Endodermal cell (in vitro differentiated cells): ENCODE data around the gene USP2. TPM values are rescaled to one million over a fixed set of nuclear protein-coding genes. Genes with fewer than 3 reads are reported as not detected.

Source experiments
- DNase-seq: peaks from one replicate; pipeline ENCODE4 v3.0.0-alpha.2; 2017
- H3K27ac ChIP-seq: 2 replicates; pipeline ENCODE4 v1.5.1; 2013; ENCODE audit warnings: mild to moderate bottlenecking, low read depth, low read length, moderate library complexity
- H3K27me3 ChIP-seq: 2 replicates; pipeline ENCODE4 v1.6.1; 2013; ENCODE audit warnings: mild to moderate bottlenecking, low read length, moderate library complexity; ENCODE audit not compliant: insufficient read depth, control insufficient read depth, poor library complexity, severe bottlenecking
- H3K36me3 ChIP-seq: 2 replicates; pipeline ENCODE4 v1.7.0; 2013; ENCODE audit warnings: mild to moderate bottlenecking, low read length, moderate library complexity; ENCODE audit not compliant: control insufficient read depth, insufficient read depth
- H3K4me1 ChIP-seq: one replicate; pipeline ENCODE4 v1.7.0; 2013; ENCODE audit warnings: low read length; ENCODE audit not compliant: control insufficient read depth, insufficient read depth
- H3K4me3 ChIP-seq: 2 replicates; pipeline ENCODE4 v1.5.1; 2013; ENCODE audit warnings: mild to moderate bottlenecking, low read length, moderate library complexity
- H3K9ac ChIP-seq: 2 replicates; pipeline ENCODE4 v1.6.1; 2013; ENCODE audit warnings: mild to moderate bottlenecking, low read length, moderate library complexity; ENCODE audit not compliant: poor library complexity, severe bottlenecking; ENCODE audit errors: extremely low read depth
- H3K9me3 ChIP-seq: 2 replicates; pipeline ENCODE4 v1.6.1; 2013; ENCODE audit warnings: mild to moderate bottlenecking, low read length, moderate library complexity; ENCODE audit not compliant: control insufficient read depth
- H3K27ac Mint-ChIP-seq: 2 replicates; pipeline ENCODE4 v1.8.0; 2020; ENCODE audit warnings: mixed read lengths
- H3K27me3 Mint-ChIP-seq: 2 replicates; pipeline ENCODE4 v1.8.0; 2021; ENCODE audit warnings: mild to moderate bottlenecking, mixed read lengths; ENCODE audit not compliant: insufficient read depth
- H3K36me3 Mint-ChIP-seq: 2 replicates; pipeline ENCODE4 v1.8.0; 2020; ENCODE audit warnings: low read depth, mixed read lengths
- H3K4me1 Mint-ChIP-seq: 2 replicates; pipeline ENCODE4 v1.8.0; 2020; ENCODE audit warnings: mixed read lengths
- H3K4me3 Mint-ChIP-seq: 2 replicates; pipeline ENCODE4 v1.8.0; 2020; ENCODE audit warnings: mild to moderate bottlenecking, moderate library complexity, mixed read lengths
- H3K9me3 Mint-ChIP-seq: 2 replicates; pipeline ENCODE4 v1.8.0; 2020; ENCODE audit warnings: mild to moderate bottlenecking, mixed read lengths
- CTCF ChIP-seq: fragments of 200-600 bp; sonication (generic); conservative IDR thresholded peaks from 2 replicates; pipeline ENCODE4 v1.5.0; 2021; ENCODE audit warnings: antibody characterized with exemption, mild to moderate bottlenecking
- WGBS, 2 experiments: methylation state at CpG; one replicate each; pipeline versions ENCODE4 v1.1.5 to v1.1.7; 2013; ENCODE audit warnings: missing lambda C conversion rate in 2 of 2, mixed read lengths in 1 of 2; ENCODE audit not compliant: insufficient coverage in 1 of 2, insufficient read length in 1 of 2; 5-methylcytosine and 5-hydroxymethylcytosine counted together
- total RNA-seq, 2 donors: library from RNA; stranded (reverse); fragmentation: NEBNext Ultra II Directional in 1 of 2; extraction: Animal tissue kit (Norgen Biotek cat#: 25700) in 1 of 2; gene quantifications; 2 replicates in 1 of 2; 3 replicates in 1 of 2; pipeline ENCODE4 v1.2.1, GENCODE V29; 2021

The USP2 gene
- total RNA-seq, 2 donors from 2014 or later = 17.8 to 21.1 TPM

- H3K27me3 ChIP-seq = peaks cover 16% of the 10 kb centered on the region
- DNase-seq = peak; percentile 88
- Mint-ChIP-seq H3K4me3 (peak within 1 kb of the TSS; percentile 62), H3K9me3 (no peaks in the 10 kb centered on the region), H3K27me3 (peaks cover 23% of the 10 kb centered on the region), H3K36me3 (peaks cover 13% of the 10 kb centered on the region), H3K27ac (peak within 1 kb of the TSS; percentile 17), H3K4me1 (peaks cover 33% of the 10 kb centered on the region)
- WGBS, 2 experiments = 2% methylated on average over 17 to 74 of the region's 74 CpGs
- peak within 1 kb of the TSS; percentile 51 for H3K9ac ChIP-seq
- H3K36me3 ChIP-seq = peaks cover 13% of the 10 kb centered on the region
- peak within 1 kb of the TSS; percentile 82 for H3K4me3 ChIP-seq
- H3K4me1 ChIP-seq = peaks cover 21% of the 10 kb centered on the region
- H3K27ac ChIP-seq = no peak within 1 kb of the TSS
- no peaks in the 10 kb centered on the region for H3K9me3 ChIP-seq
- TF ChIP-seq CTCF = no peak
Measured at GRCh38 chr11:119316729-119317591, 64.5 kb downstream of the USP2 start, which contains the start of gene MCAM. Gene MCAM (minus strand): TSS chr11:119317130. CDS start chr11:119317101, 29 bp downstream.

- peaks cover 17% of the 10 kb centered on the region for H3K4me1 ChIP-seq
- peak; percentile 68 for DNase-seq
Measured at GRCh38 chr11:119316016-119316728, 65.3 kb downstream of the USP2 start.

More at GRCh38 chr11:119316016-119316728, 65.3 kb downstream of the USP2 start:
- H3K9me3 Mint-ChIP-seq = no peaks in the 10 kb centered on the region
- H3K36me3 Mint-ChIP-seq = peaks cover 16% of the 10 kb centered on the region
- no peak for TF ChIP-seq CTCF
- H3K4me1 Mint-ChIP-seq = peaks cover 27% of the 10 kb centered on the region
- WGBS, 2 experiments = 2% methylated on average over 21 to 46 of the region's 46 CpGs
- Histone ChIP-seq H3K9me3 (no peaks in the 10 kb centered on the region), H3K36me3 (peaks cover 13% of the 10 kb centered on the region), H3K4me3 (peak overlapping the region; percentile 82), H3K27ac (no peak overlapping the region), H3K27me3 (peaks cover 16% of the 10 kb centered on the region), H3K9ac (peak overlapping the region; percentile 51)
- no peak overlapping the region for H3K27ac Mint-ChIP-seq
- peaks cover 23% of the 10 kb centered on the region for H3K27me3 Mint-ChIP-seq
- H3K4me3 Mint-ChIP-seq = peak overlapping the region; percentile 62
